GM19395 (cell line): Measurements from ENCODE around the gene ACACB.
"Not testable (repeated sequence)": the region's sequence is repeated elsewhere in the genome, so short reads cannot be mapped to it uniquely, and the experiment has no call there.

Experiments
- ATAC-seq: cut with Tn5 transposase; IDR thresholded peaks from one replicate; pipeline ENCODE4 v1.9.1; 2021; ENCODE audit warnings: mild to moderate bottlenecking, moderate library complexity; ENCODE audit not compliant: unreplicated experiment

Gene ACACB

DNA sequence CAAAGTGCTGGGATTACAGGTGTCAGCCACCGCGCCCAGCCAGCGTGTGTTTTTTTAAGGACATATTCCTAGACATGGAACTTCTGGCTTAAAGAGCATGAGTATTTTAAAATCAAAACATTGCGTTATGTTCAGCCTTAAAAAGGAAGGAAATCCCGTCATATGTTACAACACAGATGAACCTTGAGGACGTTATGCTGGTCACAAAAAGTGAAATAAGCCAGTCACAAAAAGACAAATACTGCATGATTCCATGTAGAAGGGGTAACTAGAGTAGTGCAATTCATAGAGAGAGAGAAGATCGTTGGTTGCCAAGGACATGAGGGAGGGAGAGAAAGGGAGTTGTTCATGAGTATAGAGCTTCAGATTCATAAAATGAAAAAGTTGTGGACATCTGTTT lies 53.9 kb downstream of the ACACB start:
- ATAC-seq, result no peak

DNA sequence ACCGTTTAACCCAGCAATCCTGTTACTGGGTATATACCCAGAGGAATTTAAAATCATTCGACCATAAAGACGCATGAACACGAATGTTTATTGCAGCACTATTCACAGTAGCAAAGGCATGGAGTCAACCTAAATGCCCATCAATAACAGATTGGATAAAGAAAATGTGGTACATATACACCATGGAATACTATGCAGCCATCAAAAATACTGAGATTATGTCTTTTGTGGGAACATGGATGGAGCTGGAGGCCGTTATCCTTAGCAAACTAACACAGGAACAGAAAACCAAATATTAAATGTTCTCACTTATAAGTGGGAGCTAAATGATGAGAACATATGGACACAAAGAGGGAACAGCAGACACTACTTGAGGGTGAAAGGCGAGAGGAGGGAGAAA lies 56.4 kb downstream of the ACACB start:
- not testable (repeated sequence) for ATAC-seq

DNA sequence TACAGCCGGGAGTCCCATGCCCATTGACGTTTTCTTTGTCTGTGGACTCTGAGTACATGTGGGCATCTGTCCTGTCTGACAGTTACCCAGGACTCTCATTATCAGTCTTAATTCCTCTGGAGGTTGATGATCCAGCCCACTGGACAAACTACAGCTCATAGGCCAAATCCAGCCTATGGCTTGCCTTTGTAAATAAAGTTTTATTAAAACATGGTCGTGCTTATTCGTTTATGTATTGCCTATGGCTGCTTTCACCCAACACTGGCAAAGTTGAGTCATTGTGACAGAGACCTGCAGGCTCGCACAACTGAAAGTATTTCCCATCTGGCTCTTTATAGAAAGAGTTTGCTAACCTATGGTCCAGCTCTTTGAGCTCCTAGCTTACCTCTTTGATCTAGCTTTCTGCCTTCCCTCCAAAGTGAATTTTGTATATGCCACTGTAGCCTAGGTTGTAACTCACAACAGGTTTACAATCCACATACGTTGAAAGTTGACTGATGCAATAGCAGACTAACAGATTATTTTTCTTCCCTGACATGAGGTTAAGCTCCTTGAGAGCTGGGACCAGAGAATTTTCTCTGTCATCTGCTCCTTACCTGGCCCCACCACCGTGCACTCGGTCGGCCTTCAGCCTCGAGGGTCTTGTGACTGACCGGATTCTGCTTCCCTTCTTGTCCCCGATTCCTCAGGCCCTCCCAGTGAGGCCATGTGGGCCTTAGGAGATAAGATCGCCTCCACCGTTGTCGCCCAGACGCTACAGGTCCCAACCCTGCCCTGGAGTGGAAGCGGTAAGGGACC lies 57.3 kb downstream of the ACACB start:
- no peak for ATAC-seq

DNA sequence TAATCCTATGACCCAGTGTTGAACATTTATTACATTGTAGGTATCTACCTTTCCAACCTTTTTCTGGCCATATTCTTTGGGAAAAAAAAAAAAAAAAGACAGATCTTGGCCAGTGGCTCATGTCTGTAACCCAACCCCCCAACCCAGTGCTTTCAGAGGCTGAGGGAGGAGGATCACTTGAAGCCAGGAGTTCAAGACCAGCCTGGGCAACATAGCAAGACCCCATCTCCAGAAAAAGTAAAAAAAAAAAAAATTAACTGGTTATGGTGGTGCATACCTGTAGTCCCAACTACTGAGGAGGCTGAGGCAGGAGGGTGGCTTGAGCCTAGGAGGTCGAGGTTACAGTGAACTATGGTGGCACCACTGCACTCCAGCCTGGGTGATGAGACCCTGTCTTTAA lies 58.1 kb downstream of the ACACB start:
- ATAC-seq, result no peak

DNA sequence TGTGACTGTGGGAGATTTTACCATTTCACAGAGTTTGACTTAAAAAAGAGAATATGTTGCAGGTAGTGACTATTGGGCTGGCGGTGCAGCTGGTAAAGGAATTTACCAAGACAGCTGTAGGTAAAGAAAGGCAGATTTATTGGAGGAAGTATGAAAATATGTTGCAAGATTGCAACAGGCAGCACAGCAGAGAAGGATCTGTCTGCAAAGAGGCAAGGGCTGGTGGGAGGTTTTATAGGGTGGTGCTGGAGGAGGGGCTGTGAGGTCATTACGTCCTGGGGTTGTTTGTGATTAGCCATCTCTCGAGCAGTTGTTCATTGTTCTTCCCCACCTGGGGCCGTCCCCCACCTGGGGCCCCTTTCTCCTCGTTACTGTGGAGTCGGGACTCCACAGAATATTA lies 62.1 kb downstream of the ACACB start:
- ATAC-seq, result no peak

DNA sequence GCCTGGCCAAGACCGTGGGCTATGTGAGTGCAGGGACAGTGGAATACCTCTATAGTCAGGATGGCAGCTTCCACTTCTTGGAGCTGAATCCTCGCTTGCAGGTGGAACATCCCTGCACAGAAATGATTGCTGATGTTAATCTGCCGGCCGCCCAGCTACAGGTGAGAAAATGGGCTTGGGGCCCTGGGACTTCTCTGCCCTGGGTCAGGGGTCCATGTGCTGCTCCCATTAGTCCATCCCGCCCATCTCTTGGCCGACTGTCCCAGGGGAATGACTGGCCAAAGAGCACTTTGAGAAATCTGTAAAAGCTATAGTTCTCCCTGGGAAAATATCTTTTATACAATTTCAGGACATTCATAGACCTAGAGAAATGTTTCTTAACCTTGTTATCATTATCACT lies 63.5 kb downstream of the ACACB start:
- no peak for ATAC-seq

DNA sequence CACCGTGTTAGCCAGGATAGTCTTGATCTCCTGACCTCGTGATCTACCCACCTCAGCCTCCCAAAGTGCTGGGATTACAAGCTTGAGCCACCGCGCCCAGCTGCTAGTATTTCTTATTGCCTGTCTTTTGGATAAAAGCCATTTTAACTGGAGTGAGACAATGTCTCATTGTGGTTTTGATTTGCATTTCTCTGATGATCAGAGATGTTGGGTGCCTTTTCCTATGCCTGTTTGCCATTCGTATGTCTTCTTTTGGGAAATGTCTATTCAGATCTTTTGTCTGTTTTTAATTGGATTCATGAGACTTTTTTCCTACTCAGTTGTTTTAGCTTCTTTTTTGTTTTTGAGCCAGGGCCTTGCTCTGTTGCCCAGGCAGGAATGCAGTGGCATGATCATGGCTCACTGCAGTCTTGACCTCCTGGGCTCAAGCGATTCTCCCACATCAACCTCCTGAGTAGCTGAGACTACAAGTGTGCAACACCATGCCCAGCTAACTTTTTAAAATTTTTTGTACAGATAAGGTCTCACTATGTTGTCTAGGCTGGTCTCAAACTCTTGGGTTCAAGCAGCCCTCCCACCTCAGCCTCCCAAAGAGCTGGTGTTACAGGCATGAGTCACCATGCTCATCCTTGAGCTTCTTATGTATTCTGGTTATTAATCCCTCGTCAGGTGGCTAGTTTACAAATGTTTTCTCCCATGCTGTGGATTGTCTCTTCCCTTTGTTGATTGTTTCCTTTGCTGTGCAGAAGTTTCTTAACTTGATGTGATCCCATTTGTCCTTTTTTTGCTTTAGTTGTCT lies 65.9 kb downstream of the ACACB start:
- no peak for ATAC-seq

DNA sequence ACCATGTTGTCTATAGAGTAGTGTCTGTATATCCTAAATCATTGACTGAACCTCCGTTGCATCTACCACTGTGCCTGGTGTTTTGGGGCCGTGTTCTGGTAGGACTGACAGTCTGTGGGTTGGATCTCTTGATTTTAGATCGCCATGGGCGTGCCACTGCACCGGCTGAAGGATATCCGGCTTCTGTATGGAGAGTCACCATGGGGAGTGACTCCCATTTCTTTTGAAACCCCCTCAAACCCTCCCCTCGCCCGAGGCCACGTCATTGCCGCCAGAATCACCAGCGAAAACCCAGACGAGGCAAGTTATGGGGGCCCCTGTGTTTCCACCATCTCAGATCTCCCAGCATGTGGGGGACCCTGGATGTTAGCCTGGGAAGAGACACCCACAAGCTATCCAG lies 69.1 kb downstream of the ACACB start:
- no peak for ATAC-seq

DNA sequence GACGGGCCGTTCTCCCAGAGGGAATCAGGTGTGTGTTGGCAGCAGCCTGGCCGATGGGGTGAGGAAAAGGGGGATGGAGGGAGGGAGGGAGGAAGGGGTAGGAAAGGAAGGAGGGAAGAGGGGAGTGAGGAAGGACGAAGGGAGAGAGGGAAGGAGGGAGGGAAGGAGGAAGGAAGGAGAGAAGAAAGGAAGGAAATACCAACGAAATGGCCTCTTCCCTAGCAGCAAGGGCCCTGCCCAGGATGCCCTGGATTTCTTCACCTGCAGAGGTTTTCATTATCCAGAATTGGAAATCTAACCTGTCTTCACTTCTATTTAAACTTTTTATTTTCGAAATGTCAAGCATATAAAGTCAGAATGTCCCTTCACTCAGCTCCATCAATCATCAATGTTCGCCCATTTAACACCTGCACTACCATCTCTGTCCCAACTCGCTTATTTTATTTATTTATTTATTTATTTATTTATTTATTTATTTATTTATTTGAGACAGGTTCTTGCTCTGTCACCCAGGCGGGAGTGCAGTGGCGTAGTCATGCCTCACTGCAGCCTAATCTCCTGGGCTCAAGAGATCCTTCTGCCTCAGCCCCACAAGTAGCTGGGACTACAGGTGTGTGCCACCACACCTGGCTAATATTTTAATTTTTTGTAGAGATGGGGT lies 70.7 kb downstream of the ACACB start:
- ATAC-seq, result no peak

DNA sequence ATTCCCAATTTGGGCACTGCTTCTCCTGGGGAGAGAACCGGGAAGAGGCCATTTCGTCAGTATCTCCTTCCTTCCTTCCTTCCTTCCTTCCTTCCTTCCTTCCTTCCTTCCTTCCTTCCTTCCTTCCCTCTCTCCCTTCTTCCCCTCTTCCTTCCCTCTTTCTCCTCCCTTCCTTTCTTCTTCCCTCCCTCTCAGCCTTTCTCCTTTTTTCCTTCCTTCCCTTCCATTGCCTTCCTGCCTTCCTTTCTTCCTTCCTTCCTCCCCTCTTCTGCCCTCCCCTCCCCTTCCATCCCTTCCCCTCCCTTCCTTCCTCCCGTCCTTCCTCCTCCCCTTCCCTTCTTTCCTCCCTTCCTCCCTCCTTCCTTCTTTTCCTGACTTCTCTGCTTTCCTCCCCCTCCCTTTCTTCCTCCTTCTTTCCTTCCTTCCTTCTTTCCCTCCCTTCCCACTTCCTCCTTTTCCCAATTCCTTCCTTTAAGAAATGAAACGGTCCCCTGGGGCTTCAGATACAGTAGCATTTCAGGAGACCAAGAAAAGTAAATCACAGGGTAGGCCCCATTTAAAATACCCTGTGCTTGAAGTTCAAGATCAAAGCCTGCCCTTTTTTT lies 71.8 kb downstream of the ACACB start:
- no peak for ATAC-seq

DNA sequence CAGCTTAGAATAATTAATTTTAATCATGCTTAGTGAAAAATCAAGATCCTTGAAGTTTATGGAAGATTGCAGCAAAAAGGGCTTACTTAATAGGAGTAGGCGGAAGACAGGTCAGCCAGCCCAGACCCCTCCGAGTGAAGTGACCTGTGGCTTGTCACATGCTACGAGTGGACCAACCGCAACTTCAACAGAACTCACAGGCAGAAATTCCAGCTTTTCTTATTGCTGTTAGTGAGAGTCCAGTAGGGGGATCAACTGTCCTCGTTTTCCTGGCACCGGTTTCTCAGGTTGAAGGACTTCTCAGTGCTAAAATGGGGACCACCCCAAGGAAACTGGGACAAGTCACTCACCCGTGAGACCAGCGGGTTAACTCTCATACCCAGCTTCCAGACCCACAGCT lies 72.9 kb downstream of the ACACB start:
- no peak for ATAC-seq

DNA sequence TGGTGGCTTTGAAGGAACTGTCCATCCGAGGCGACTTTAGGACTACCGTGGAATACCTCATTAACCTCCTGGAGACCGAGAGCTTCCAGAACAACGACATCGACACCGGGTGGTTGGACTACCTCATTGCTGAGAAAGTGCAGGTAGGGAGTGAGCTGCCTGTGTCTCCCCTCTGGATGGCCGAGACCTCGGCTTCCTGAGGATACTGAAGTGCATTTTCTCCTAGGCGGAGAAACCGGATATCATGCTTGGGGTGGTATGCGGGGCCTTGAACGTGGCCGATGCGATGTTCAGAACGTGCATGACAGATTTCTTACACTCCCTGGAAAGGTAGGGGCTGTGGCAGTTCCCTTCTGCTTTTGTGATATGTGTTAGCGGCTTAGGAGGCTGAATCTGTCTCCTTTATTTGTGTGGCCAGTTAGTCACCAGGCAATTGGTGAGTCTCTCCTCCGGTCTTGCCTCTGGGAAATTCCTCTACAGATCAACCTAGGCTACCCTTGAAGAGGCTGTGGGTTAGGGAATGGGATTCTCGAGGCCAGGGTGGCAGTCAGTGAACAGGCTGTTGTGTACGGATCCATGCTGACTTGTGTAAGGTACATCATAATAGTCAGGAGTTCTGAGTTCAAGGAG lies 75.3 kb downstream of the ACACB start:
- ATAC-seq, result no peak

DNA sequence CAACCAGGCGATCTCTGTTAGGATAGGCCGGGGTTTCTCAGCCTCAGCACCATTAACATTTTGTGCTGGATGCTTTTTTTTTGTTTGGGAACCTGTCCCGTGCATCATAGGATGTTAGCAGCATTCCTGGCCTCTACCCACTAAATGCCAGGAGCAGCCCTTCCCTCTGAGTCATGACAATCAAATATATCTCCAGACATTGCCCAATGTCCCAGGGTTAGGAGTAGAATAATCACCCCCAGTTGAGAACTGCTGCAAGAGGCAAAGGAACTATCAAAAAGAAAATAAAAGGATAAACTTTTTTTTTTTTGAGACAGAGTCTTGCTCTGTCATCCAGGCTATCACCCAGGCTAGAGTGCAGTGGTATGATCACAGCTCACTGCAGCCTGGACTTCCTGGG lies 76.0 kb downstream of the ACACB start:
- ATAC-seq, result no peak

DNA sequence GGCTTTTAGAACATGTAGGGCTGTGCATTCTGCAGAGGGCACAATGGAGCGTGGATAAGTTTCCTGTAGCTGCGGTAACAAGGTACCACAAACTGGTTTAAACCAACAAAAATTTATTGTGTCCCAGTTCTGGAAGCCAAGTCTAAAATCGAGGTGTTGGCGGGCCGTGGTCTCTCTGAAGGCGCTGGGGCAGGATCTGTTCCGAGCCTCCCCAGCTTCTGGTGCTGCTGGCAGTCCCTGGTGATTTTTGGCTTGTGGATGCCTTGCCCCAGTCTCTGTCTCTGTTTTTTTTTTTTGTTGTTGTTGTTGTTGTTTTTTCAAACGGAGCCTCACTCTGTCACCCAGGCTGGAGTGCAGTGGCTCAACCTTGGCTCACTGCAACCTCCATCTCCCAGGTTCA lies 77.5 kb downstream of the ACACB start:
- no peak for ATAC-seq

DNA sequence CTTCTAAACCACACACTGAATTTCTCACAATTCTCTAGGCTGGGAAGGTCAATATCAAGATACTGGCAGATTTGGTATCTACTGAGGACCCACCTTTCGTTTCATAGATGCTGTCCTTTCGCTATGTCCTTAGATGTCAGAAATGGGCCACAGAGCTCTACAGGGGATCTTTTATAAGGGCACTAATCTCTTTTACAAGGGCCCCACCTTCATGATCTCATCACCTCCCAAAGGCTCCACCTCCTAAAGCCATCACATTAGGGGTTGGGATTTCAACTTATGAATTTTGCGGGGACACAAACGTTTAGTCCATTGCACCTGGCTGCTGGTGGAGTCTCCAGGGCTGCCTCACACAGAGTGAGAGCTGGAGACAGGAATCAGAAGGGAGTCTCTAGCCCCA lies 79.9 kb downstream of the ACACB start:
- no peak for ATAC-seq

DNA sequence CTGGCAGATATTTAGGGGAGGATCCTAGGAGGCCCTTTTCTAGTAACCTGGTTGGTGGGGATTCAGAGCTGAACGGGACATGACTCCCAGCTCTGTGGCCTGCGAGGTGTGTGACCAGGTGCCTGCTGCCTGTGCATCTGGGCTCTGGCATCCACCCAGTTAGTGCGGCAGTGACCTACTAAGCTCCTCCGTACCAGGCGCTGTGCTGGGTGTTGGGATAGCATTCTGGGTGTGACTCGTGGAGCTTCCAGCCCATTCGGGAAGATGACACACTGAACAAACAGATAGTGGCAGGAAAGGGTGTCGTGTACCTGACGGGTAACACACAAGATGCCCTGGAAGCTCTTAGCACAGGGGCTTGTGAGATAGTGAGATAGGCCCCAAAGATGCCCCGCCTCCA lies 80.9 kb downstream of the ACACB start:
- ATAC-seq, result no peak

DNA sequence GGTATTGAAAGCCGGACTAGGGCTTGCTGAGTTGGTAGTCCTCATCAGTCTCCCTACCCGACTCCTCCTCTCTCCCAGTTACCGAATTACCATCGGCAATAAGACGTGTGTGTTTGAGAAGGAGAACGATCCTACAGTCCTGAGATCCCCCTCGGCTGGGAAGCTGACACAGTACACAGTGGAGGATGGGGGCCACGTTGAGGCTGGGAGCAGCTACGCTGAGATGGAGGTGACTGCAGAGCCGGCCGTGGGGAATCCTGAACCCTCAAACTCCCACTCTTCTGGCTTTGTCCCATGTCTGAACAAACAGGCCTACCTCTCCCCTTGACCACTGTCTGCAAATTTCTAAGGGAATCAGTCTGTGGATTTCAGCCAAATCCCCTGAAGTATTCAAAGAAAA lies 82.9 kb downstream of the ACACB start:
- ATAC-seq, result no peak

DNA sequence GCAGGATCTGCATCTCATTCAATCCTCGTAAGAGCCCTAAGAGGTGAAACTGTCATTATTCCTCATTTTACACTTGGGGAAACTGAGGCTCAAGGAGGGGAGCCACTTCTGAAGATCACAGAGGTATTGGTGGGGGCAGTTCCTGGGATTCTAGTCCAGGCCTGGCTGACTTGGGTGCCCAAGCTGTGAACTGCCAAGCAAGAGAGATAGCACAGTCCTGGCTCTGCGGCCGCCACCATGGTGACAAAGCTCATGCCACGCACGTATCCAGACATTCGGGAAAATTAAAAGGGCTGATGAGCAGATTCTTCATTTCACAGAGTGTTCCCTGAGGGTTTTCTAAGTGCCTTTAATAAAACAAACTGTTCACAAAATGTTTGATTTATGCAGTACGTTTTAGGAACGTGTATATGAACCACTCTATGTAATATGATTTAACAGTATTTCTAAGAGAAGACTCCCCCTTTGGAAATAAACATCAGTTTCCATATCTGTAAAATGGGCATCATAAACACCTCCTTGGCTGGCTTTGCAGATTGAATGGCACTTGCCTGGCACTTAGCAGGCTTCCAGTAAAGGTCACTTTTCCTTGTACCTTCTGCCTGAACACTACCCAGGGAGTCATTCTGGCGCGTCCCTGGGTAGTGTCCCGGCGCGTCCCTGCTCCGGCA lies 84.6 kb downstream of the ACACB start:
- ATAC-seq, result no peak

DNA sequence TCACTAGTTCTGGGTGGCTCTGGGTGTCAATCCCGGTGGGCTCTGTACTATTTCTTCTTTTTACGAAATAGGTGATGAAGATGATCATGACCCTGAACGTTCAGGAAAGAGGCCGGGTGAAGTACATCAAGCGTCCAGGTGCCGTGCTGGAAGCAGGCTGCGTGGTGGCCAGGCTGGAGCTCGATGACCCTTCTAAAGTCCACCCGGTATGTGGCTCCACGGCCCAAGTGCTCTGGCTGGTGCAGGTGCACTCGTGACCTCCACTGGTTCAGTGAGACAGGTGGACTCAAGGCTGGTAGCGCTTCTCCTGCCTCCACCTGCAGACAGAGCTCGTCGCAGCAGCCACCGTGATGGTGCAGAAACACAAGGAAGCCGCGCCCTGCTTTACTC lies 85.1 kb downstream of the ACACB start:
- no peak for ATAC-seq

DNA sequence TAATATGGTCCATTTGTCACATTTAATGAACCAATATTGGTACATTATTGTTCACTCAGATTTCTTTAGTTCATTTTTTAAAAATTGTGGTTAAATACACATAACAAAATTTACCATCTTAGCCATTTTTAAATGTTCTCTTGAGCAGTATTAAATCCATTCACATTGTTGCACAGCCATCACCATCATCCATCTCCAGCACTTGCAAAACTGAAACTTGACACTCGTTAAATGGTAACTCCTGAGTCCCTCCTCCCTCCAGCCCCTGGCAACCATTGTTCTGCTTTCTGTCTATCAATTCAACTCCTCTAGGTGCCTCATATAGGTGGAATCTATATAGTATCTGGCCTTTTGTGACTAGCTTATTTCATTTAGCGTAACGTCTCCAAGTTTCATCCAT lies 86.4 kb downstream of the ACACB start:
- ATAC-seq, result no peak

DNA sequence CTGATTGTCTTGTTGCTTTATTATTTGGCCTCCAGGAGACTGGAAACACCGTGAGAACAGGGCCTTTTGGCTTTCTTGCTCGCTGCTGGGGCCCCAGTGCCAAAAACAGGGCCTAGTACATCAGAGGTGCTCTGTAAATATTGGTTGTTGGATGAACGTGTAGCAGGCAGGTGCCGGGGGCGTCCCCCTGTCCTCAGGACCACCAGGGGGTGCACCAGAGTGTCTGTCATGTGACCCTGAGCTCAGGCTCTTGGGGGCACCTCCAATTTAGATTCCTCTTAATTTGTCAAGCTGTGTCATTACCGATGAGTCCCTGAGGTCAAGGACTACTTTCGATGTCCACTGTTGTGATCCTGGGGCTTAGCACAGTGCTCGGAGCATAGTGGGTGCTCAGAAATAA lies 87.1 kb downstream of the ACACB start:
- no peak for ATAC-seq
